AG04450 (cell line): ENCODE data around the gene SYTL1. TPM values are rescaled to one million over a fixed set of nuclear protein-coding genes. Genes with fewer than 3 reads are reported as not detected.
A peak's percentile ranks its signal among the peaks of the same experiment; 100 is the strongest.

Experiments
- CTCF ChIA-PET: fragments of 300-600, 350-600 bp; formaldehyde crosslinking; extraction: SDS; loops from one replicate; lab custom pipeline; 2022; ENCODE audit warnings: antibody characterized with exemption, inconsistent platforms; lab: Charles Lee
- POLR2A ChIA-PET: fragments of 350-600 bp; formaldehyde crosslinking; extraction: SDS; loops from one replicate; lab custom pipeline; 2021; ENCODE audit warnings: antibody characterized with exemption, inconsistent platforms; lab: Yijun Ruan, JAX
- DNase-seq: peaks from one replicate; pipeline ENCODE4 v3.0.0-alpha.2; 2011; ENCODE audit warnings: low read depth, low spot score
- H3K27ac ChIP-seq: one replicate; pipeline ENCODE4 v1.5.1; 2012; ENCODE audit warnings: low read depth, low read length, control low read depth
- H3K27me3 ChIP-seq: one replicate; pipeline ENCODE4 v1.6.0; 2012; ENCODE audit warnings: low read length; ENCODE audit not compliant: control insufficient read depth, insufficient read depth
- H3K4me3 ChIP-seq: 2 replicates; pipeline ENCODE4 v1.5.1; 2011; ENCODE audit warnings: mild to moderate bottlenecking, low read depth, low read length, control low read depth
- H3K9me3 ChIP-seq: 2 replicates; pipeline ENCODE4 v1.5.1; 2012; ENCODE audit warnings: low read length; ENCODE audit not compliant: control insufficient read depth, insufficient read depth
- CTCF ChIP-seq: IDR thresholded peaks from 2 replicates; pipeline ENCODE4 v1.5.1; 2011; ENCODE audit warnings: low read depth, low read length, control low read depth, inconsistent platforms
- polyA plus RNA-seq: library from polyadenylated mRNA; depleted of rRNA; stranded (reverse); fragments of >200 nt; gene quantifications from 2 replicates; pipeline ENCODE4 v1.2.3, GENCODE V29; 2011

The SYTL1 gene
- polyA plus RNA-seq, 1 experiment, result 0.35 TPM

GRCh38 chr1:27331922-27332321, 9.9 kb upstream of the SYTL1 start:
- no peaks in the 10 kb centered on the region for H3K27me3 ChIP-seq
- no peak for TF ChIP-seq CTCF
- CTCF ChIA-PET, result interaction anchor here (0.6 to 3.6 kb wide), 18 partner anchors 8 to 264 kb away, joined by 3 to 23 read pairs (median 5); partner anchors contain the start of genes MAP3K6, SYTL1 and WASF2
- H3K4me3 ChIP-seq, result no peak overlapping the region
- DNase-seq, result no peak
- H3K9me3 ChIP-seq, result no peaks in the 10 kb centered on the region
- POLR2A ChIA-PET, result interaction anchor here (1.6 kb wide), 2 partner anchors 9 to 10 kb away, joined by 4 to 5 read pairs; partner anchors contain the start of genes SYTL1 and TMEM222
- H3K27ac ChIP-seq, result no peak overlapping the region

GRCh38 chr1:27332536-27333281, 9.1 kb upstream of the SYTL1 start:
- ChIA-PET POLR2A (interaction anchor here (1.2 to 1.6 kb wide), 3 partner anchors 9 to 34 kb away, joined by 3 to 5 read pairs (median 4); partner anchors contain the start of genes MAP3K6, SYTL1 and TMEM222), CTCF (interaction anchor here (0.5 to 3.6 kb wide), 25 partner anchors 9 to 677 kb away, joined by 3 to 23 read pairs (median 4); partner anchors contain the start of genes MAP3K6, SYTL1 and WASF2)
- DNase-seq, result no peak
- Histone ChIP-seq H3K27me3 (no peaks in the 10 kb centered on the region), H3K27ac (no peak overlapping the region), H3K9me3 (no peaks in the 10 kb centered on the region), H3K4me3 (no peak overlapping the region)
- peak; percentile 81 for TF ChIP-seq CTCF

DNA sequence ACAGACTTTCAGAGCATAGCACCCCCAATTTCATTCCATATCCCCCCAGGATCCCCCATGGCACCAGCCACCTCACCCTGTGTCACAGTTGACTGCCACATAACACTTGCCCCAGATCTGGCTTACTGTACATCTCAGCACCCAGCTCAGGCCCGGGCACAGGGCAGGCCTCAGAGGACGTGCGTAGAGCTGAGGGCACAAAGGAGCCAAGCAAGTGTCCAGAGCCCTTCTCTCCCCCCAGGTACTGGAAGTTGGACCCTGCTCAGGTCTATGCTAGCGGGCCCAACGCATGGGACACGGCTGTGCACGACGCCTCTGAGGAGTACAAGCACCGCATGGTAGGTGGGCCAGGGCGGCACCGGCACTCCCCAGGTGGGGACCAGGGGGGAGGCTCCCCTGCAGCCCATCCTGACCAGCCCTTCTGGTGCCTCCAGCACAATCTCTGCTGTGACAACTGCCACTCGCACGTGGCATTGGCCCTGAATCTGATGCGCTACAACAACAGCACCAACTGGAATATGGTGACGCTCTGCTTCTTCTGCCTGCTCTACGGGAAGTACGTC, 8.0 kb upstream of the SYTL1 start:
- no peaks in the 10 kb centered on the region for H3K27me3 ChIP-seq
- H3K9me3 ChIP-seq, result no peaks in the 10 kb centered on the region
- TF ChIP-seq CTCF, result no peak
- ChIA-PET CTCF (interaction anchor here (0.5 to 3.6 kb wide), 11 partner anchors 10 to 329 kb away, joined by 3 to 23 read pairs (median 4); no protein-coding TSS in a partner anchor), POLR2A (no interaction called here)
- no peak for DNase-seq
- H3K27ac ChIP-seq, result no peak overlapping the region
- H3K4me3 ChIP-seq, result no peak overlapping the region

DNA sequence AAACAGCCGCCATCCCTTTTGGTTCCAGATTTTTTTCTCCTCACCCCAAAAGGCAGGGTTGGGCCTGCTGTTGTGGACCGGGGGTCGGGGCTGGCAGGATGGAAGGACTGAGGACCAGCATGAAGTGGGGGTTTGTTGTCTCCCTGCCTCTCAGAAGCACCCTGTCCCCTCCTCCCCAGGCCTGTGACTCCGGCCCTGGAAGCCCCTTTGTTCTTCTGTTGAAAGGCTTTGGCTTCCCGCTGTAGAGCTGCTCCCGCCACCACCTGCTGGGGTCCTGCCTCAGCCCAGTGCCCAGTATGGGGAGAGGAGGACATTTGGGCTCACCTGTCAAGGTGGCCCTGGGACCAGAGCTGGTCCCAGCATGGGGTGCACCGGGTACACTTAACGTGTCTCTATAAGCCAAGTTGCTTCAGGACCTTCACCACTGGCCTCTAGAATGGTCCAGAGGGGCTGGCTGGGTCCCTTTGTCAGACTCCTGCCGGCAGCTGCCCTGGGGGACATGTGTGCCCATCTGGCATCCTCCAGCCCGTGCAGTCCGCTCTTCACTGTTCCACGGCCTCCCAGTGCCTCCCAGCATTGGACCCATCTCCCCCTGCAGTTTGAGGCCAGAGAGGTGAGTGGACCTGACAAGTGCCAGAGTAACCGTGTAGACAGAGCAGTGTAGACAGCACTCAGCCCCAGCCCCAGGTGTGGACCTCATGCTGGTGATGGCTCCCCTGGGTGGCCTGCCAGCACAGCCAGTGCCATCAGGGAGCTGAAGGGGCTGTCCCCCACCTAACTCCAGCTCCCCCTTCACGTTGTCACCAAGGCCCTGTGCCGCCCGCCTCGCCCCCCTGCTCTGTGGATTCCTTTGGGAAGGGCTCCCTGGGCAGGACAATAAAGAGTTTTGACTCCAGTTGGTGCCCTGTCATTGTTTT, 6.1 kb upstream of the SYTL1 start:
- Histone ChIP-seq H3K27ac (no peak overlapping the region), H3K4me3 (no peak overlapping the region), H3K27me3 (no peaks in the 10 kb centered on the region), H3K9me3 (no peaks in the 10 kb centered on the region)
- CTCF ChIA-PET, result interaction anchor here (1.1 kb wide), 1 partner anchor 9 kb away, joined by 4 read pairs; no protein-coding TSS in a partner anchor
- POLR2A ChIA-PET, result no interaction called here
- TF ChIP-seq CTCF, result no peak
- DNase-seq, result no peak
